Activated CD4-positive, alpha-beta T cell treated with anti-CD3 and anti-CD28 coated beads, Interleukin-2, amount 50 U/mL, for 48 hours (primary cell): ENCODE measurements around the gene CCDC144A.
"Not testable (repeated sequence)": the region's sequence is repeated elsewhere in the genome, so short reads cannot be mapped to it uniquely, and the experiment has no call there.

Experiments
- DNase-seq, 2 experiments: peaks; one replicate each; pipeline ENCODE4 v3.0.0-alpha.2; 2020

The CCDC144A gene, protein sequence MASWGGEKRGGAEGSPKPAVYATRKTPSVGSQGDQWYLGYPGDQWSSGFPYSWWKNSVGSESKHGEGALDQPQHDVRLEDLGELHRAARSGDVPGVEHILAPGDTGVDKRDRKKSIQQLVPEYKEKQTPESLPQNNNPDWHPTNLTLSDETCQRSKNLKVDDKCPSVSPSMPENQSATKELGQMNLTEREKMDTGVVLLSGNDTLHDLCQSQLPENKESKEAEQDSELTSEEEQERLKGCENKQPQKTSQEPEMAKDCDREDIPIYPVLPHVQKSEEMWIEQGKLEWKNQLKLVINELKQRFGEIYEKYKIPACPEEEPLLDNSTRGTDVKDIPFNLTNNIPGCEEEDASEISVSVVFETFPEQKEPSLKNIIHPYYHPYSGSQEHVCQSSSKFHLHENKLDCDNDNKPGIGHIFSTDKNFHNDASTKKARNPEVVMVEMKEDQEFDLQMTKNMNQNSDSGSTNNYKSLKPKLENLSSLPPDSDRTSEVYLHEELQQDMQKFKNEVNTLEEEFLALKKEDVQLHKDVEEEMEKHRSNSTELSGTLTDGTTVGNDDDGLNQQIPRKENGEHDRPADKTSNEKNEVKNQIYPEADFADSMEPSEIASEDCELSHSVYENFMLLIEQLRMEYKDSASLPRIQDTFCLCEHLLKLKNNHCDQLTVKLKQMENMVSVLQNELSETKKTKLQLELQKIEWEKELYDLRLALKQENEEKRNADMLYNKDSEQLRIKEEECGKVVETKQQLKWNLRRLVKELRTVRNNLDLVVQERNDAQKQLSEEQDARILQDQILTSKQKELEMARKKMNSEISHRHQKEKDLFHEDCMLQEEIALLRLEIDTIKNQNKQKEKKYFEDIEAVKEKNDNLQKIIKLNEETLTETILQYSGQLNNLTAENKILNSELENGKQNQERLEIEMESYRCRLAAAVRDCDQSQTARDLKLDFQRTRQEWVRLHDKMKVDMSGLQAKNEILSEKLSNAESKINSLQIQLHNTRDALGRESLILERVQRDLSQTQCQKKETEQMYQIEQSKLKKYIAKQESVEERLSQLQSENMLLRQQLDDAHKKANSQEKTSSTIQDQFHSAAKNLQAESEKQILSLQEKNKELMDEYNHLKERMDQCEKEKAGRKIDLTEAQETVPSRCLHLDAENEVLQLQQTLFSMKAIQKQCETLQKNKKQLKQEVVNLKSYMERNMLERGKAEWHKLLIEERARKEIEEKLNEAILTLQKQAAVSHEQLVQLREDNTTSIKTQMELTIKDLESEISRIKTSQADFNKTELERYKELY (N-terminal part only)

DNA sequence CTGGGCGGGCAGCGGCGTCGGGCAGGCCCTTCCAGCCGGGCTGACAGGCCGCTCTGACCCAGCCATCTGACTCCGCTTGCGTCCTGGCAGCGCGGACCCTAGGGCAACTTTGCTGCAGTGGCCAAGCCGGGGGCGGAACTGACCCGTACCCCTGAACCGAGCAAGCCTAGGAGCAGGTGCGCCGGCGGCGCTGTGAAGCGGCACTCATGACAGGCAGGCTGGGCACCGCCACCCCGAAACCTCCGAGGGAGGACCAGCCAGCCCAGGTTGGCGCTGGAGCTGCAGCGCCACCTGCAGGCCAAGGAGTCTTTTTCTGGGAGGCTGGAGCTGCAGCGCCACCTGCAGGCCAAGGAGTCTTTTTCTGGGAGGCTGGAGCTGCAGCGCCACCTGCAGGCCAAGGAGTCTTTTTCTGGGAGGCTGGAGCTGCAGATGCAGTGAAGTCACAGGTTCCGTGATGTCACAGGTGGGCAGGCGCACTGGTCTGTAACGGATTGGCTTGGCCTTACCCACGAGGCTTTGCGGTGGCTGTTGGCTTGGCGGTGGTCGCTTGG lies at the start of gene CCDC144A:
Gene CCDC144A (plus strand): TSS at position 511 of the 551 bp plus-strand sequence. CDS start 160 bp downstream, outside the sequence.
- peak; percentile 83 to 88 for DNase-seq

DNA sequence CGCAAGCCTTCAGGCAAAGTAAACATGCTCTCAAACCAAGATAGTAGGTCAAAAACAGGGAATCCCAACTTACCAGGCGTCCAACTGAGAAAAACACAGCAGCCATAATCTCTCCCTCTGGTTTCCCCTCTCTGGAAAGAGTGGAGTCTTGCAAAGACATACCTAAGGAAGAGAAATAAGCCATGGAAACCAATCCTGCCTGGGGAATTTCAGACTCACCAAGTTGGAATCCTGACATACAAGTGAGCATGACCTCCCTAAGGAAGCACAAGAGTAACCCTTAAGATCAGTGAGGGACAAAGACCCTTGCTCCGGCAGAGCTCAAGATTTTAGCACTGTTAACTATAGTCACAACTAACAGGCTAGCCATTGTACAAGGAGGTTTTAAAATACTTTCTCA lies 40.5 kb upstream of the CCDC144A start:
- DNase-seq, result no peak

DNA sequence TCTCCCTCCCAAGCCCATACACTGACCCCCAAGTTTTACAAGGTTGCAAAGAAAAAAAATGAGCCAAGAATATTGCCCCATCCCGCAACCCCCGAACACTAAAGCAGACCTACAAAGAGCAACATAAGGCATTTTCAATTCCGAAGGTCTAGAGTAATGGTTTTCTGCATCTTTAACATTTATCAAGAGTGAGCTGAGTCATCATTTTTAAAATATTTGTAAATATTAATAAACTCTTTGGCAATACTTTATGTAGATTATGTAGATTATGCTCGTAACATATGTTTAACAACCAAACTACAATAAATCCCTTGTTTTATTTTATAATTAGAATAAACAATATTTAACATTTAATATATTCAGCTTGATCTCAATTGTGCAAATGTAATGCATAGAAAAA lies 37.8 kb upstream of the CCDC144A start:
- DNase-seq, result no peak

DNA sequence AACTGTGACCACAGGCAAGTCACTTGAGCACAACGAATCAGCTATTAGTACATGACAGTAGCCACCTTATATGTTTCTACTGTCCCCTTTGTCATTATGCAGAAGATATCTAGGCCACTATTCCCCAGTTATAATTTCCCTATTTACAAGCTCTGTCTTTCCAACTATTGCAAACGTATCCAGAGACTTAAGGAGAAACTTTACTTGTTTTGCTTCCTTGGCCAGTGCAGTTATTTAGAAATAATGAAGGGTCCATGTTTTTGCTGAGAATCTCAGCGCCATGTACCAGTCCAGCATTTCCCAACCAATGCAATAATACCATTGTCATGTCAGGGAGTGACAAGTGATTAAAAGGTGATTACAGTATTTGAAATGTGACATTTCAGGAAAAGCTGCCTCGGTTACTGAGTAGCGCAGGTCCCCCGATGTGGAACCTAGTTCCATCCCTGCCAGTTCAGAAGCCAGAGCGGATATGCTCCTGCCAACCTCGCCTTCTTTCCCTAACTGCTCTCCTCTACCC lies 37.1 kb upstream of the CCDC144A start:
- no peak for DNase-seq

DNA sequence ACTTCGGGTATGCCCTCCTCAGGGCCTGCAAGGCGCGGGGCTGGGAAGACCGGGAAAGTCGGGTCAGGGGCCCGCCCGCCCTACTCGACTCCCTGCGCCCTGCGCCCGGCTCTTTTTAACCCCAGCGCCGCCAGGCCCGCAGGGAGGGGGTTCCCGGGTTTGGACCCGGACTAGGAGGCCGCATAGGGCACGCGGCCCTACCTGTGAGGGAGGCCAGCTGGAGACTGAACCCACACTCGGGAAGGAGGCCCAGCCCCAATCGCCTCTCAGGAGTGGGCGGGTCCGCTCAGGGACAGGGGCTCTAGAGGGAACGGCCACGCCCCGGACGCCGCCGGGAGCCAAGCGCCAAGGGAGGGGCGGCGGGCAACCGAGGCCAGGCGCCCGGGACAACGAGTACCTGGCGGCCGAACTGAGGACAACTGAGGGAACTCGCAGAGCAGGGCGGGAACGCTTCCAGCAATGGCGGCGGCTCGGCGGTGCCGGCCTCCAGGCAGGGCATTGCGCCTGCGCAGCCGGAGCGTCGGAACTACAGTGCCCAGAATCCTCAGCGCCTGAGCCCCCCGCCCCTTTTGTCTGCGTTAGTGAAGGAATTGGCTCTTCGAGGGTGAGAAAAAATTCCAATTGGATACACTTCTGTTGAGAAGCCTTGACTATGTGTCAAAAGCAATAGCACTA lies 36.5 kb upstream of the CCDC144A start, which contains the start of gene ZNF624:
Gene ZNF624 (minus strand): TSS at position 484 of the 675 bp plus-strand sequence.
- DNase-seq, result peak; percentile 88 to 91

DNA sequence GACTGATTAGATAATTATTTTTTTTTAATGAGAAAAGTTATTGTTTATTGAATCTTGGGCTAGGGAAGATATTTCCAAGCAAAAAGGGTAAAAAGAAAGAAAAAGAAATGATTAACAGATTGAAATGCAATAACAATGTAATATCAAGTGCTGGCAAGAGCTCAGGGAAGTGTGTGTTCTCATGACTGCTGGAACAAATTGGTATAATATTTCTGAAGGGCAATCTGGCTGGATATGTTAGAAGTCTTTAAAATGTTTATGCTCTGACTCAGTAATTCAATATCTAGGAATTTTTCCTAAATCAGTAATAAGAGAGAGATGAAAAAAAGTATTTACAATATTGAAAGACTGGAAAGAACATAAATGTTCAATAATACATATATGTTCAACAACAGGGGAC lies 28.8 kb upstream of the CCDC144A start:
- DNase-seq, result no peak

DNA sequence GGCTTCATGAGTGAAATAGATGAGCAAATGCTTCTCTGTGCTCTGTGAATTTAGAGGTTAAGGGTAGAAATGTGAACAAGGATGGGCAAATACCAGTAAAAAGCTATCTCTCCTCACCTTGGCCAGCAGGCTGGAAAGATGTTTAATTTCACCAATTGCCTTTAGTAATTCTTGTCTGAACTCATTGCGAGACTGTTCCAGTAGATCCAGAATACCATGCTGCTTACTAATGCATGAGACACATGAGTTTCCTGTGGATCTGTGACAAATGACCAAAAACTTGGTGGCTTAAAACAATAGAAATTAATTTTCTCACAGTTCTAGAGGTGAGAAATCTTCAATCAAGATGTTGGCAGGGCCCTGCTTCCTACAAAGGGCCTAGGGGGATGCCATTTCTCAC lies 27.1 kb upstream of the CCDC144A start:
- DNase-seq, result no peak

DNA sequence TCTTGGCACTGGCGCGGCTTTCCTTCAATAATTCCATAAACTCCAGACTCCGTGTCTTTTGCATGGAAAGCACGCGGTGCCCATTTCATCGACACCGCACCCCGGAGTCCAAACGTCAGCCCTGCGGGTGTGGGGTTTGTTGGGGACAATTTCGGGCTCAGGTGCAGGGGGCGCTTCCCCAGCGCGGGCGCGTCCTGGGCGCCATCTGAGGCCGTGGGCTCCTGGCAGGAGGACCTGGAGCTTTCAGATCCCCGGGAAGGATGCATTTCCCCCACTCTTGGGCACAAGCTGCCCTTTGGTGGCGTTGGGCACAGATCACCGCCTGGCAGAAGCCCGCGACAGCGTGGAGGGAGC lies 23.5 kb upstream of the CCDC144A start:
- DNase-seq, result not testable (repeated sequence)

DNA sequence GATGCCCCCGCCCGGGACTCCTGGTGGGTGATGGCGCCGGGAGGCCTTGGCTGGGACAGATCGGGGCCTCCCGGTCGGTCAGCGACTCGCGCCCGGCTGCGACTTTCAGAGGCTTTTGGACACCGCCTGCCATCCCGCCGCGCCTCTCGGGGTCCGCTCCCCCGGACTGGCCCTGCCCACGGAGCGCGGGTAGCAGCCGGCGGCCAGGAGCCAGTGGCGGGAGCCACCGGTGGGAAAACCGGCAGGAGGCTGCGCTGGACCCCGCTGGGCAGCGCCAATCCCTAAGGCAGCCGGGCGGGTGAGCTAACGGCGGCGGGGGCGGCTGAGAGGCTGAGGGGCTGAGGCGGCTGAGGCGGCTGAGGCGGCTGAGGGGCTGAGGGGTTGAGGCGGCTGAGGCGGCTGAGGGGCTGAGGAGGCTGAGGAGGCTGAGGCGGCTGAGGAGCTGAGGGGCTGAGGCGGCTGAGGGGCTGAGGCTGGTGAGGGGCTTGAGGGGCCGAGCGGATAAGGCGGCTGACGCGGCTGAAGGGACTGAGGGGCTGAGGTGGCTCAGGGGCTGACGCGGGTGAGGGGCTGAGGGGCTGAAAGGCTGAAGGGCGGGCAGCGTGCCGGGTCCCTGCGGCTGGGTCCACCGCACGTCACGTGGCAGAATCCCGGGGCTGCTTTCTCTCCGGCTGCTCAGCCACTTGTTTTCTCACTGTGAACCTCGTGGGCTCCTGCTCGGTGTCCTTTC lies 23.0 kb upstream of the CCDC144A start:
- not testable (repeated sequence) for DNase-seq

DNA sequence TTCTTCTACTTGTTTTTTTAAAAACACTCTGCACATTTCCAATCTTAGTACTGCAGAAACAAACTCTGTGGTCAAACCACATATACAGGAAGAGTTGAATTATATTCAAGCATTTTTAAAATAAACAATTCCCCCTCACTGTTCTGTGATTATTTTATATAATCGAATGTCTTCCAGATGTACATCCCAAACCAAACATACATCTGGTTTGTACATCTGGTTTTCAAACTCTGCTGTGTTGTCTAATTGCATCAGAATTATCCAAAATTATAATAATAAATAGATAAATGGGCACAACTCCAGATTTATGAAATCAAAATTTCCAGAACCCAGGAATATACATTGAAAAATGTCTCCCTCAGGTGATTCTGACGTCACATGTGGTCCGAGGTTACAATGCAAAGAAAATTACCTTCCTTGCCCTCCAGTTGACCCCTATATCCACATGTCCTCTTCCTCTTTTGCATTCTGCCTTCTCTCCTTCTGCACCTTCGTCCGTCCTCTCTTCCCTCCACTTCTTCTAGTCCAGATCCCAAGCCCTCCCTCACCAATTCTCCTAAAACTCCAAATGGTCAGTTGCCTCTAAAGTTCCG lies 13.3 kb upstream of the CCDC144A start:
- no peak for DNase-seq

DNA sequence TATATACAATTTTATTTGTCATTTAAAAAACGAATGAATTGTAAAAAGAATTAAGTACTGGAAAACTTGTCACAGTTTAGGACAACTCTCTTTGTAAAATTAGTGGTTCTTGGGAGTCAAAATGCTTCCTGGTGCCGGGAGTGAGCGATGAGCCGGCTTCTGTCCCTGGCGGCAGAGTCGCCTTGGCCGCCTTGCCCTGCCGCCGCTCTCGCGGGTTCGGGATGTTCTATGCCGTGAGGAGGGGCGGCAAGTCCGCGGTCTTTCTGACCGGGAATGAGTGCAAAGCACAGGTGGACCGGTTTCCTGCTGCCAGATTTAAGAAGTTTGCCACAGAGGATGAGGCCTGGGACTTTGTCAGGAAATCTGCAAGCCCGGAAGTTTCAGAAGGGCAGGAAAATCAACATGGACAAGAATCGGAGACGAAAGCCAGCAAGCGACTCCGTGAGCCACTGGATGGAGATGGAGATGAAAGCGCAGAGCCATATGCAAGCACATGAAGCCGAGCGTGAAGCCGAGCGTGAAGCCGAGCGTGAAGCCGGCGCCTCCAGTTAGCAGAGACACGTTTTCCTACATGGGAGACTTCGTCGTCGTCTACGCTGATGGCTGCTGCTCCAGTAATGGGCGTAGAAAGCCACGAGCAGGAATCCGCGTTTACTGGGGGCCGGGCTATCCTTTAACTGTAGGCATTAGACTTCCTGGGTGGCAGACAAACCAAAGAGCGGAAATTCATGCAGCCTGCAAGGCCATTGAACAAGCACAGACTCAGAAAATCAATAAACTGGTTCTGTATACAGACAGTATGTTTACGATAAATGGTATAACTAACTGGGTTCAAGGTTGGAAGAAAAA lies 6.5 kb upstream of the CCDC144A start:
- DNase-seq, result not testable (repeated sequence)

DNA sequence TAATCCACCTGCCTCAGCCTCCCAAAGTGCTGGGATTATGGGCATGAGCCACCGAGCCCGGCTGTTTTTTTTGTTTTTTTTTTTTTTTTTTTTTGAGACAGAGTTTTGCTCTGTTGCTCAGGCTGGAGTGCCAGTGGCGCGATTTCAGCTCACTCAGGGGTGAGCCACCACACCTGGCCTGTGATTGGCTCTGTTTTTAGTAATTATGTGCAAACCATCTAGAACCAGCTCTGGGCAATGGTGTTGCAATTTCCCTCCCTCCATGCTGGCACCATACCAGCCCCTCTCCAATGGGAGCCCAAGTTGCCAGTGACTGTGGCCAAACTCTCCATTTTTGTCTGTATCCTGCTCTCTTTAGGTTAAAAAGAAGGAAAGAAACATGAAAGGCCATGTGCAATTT lies 4.0 kb upstream of the CCDC144A start:
- DNase-seq, result not testable (repeated sequence)

DNA sequence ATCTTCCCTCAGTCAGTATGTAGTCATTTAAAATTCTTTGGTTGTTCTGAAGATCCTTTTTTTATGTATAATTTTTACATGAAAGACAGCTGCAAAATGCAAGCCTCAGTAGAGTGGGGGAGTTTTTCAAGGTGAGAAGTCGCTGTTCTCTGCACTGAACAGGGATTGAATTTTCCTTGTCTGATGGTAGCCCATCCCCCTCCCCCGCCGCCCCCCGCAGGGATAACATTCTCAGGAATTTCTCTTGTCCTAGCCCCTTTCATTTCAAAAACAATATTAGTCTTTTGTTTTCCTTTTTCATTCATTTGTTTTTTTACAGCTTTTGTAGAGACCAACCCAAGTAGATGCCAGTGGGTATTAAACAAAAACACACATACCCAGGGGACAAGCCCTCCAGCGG lies 2.9 kb upstream of the CCDC144A start:
- DNase-seq, result not testable (repeated sequence)

DNA sequence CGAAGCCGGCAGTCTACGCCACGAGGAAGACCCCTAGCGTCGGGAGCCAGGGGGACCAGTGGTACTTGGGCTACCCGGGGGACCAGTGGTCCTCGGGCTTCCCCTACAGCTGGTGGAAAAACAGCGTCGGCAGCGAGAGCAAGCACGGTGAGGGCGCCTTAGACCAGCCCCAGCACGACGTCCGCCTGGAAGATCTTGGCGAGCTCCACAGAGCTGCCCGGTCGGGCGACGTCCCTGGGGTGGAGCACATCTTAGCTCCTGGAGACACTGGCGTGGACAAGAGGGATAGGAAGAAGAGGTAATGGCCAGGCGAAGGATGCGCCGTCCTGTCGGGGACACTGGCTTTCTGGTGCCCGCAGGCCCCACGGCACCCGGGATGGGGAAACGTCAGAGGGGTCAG lies 406 bp downstream of the CCDC144A start:
- DNase-seq, result peak in 1 of 2 experiments; percentile 12

DNA sequence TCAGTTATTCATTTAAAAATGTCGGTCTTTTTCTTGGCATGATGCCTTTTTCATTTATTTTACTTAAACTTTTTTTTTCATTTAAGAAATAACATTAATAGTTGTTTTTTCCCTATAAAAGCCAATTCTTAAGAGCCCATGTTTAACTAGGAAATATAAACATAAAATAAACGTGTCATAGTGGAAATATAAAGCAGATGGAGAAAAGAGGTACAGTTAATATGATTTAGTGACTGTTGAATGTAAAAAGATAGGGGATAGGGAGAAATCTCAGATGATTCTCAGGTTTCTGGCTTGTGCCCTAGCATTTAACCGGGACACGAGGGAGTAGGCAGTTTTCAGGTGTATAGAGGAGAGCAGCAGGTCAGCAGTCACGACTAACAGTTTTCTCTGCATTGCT lies 7.6 kb downstream of the CCDC144A start:
- DNase-seq, result not testable (repeated sequence)

DNA sequence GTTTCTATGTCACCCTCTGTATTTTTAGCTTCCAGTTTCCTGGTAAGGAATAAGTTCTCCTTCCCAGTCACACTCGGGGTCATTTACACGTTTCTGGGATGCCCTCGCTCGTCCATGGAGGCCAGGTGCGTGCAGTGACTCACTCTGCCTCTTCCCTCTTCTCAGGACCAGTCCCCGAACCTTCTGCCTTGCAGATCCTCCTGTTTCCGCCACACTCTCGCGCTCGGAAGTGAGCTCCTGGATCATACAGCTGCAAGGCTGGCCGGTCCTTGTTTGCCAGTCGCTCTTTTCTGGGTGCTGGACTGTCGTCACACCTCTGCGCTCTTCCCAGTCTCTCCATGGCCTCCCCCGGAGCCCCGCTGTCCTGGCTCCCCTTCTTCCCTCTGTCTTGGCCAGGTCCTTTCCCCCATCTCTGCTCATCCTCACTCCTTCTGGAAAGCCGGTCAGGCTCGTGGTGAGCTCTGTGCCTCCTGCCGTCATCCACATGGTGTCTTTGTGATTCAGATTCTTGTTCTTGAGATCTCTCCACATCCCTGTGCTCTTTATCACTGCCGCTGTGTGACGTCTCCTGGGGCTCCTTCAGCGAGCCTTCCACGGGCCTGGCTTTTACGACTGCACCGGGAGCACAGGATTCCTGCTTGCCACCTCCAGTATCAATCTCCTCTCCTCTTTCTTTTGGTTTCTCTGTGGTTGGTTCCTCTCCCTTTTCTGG lies 55.6 kb downstream of the CCDC144A start:
- not testable (repeated sequence) for DNase-seq

DNA sequence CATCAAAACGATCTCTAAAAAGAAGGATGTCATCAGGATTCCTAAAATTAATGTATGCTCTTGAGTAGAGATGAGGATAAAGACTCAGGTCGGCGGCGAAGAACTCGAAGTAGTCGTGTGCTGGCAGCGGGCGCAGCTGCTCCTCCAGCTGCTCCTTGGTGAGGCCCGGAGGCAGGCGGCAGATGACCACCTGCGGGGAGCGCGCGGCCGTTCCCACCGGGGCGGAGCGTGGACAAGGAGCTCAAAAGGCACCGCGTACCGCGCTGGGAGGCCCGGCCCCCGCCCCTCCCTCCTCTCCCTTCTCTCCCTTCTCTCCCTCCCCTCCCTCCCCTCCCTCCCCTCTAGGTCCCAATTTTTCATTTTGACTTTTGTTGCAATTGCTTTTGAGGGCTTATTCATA lies 56.5 kb downstream of the CCDC144A start:
- not testable (repeated sequence) for DNase-seq

DNA sequence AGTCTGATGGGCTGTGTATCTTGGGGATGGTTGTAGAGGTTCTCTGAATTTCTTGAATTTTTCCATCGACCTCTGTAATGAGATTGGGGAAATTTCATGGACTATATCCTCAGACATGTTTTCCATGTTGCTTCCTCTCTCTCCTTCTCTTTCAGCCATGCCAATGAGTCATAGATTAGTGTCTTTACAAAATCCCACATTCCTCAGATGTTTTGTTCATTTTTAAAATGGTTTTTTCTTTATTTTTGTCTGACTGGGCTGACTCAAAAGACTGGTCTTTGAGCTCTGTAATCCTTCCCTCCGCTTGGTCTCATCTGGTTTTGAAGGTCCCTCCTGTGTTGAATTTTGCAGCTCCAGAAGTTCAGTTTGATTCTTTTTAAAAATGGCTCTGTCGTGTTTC lies 60.5 kb downstream of the CCDC144A start:
- not testable (repeated sequence) for DNase-seq
